Dendritic cell treated with granulocyte-macrophage colony-stimulating factor and Interleukin-4, amounts not matched to agents 40 ng/mL and 50 ng/mL, for 4 days (primary cell): ENCODE data around the gene ITPR2.
A peak's percentile ranks its signal among the peaks of the same experiment; 100 is the strongest.

Experiments used
- H3K27ac Mint-ChIP-seq: one replicate; pipeline ENCODE4 v1.8.0; 2022; ENCODE audit warnings: mild to moderate bottlenecking, mixed read lengths
- H3K27me3 Mint-ChIP-seq: one replicate; pipeline ENCODE4 v1.8.0; 2022; ENCODE audit warnings: mild to moderate bottlenecking, mixed read lengths
- H3K36me3 Mint-ChIP-seq: one replicate; pipeline ENCODE4 v1.8.0; 2022; ENCODE audit warnings: low read depth, mixed read lengths
- H3K4me1 Mint-ChIP-seq: one replicate; pipeline ENCODE4 v1.8.0; 2022; ENCODE audit warnings: low read depth, mixed read lengths
- H3K4me3 Mint-ChIP-seq: one replicate; pipeline ENCODE4 v1.8.0; 2022; ENCODE audit warnings: mild to moderate bottlenecking, moderate library complexity, mixed read lengths
- H3K9me3 Mint-ChIP-seq: one replicate; pipeline ENCODE4 v1.8.0; 2022; ENCODE audit warnings: mixed read lengths
- intact Hi-C: fragments of 100-400 bp; cut with micrococcal nuclease; formaldehyde crosslinking; loops from one replicate; pipeline ENCODE4 v1.15.0; 2022

The ITPR2 gene

DNA sequence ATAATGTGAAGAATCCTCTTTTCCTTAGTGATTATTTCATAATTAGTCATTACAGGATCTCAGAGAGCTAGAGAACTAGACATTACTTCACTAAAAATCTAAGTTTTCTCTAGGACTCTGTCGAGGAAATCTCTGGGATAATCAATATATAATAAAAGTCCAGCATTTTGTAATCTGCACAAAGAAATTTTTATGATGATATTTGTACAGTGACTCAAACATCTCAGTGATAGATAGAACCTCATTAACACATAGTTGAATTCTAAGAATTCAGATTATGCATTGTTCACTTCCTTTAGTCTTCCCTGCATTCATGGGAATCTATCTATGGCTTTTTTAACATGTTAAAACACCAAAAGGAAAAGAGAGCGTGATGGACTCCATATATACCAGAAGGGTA, 11.0 kb downstream of the ITPR2 start:
- intact Hi-C loops, result no loop called here
- Mint-ChIP-seq H3K36me3 (peaks cover 20% of the 10 kb centered on the region), H3K9me3 (no peaks in the 10 kb centered on the region), H3K4me1 (peaks cover 60% of the 10 kb centered on the region), H3K27me3 (no peaks in the 10 kb centered on the region), H3K27ac (peak overlapping the region; percentile 65), H3K4me3 (no peak overlapping the region)

DNA sequence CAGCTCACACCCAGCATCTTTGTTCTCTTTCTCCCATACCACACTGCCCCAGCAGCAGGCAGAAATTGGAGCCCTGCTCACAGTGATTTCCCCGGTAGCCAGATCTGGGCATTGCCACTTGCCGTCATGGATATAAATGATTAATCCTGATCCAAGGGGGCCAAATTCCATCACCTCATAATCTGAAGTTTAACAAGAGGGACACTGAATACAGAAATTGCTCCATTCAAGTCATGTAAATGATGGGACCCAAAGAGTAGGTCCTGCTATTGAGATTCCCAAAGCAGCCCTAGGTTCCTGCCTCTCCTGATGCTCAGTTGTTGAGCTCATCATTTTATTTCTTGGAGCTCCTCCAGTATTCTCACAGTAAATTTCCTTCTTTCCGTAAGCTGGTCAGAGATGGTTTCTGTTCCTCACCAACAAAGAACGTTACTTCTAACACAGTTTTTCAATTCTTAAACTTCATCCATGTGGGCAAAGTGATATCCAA, 11.7 kb downstream of the ITPR2 start:
- intact Hi-C loops, result no loop called here
- H3K9me3 Mint-ChIP-seq, result no peaks in the 10 kb centered on the region
- no peaks in the 10 kb centered on the region for H3K27me3 Mint-ChIP-seq
- peak overlapping the region; percentile 65 for H3K27ac Mint-ChIP-seq
- H3K36me3 Mint-ChIP-seq, result peaks cover 19% of the 10 kb centered on the region
- no peak overlapping the region for H3K4me3 Mint-ChIP-seq
- H3K4me1 Mint-ChIP-seq, result peaks cover 60% of the 10 kb centered on the region

DNA sequence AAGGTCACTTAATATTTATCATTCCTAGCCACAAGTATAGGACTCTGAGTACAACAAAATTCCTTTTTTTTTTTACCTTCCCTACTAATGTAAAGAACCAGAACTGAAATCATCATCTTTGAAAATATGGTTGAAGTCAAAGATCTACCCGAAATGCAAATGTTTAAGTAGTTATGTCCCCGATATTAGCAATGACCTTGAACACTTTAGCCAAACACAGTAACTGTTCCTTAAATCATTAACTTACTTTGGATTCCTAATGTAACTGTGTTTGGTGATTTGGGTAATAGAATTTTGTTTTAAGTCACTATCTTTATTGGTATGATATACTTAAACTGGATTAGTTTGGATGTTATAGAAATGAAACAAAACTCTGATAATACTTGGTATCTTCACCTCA, 14.4 kb downstream of the ITPR2 start:
- no peak overlapping the region for H3K4me3 Mint-ChIP-seq
- H3K27me3 Mint-ChIP-seq, result no peaks in the 10 kb centered on the region
- H3K27ac Mint-ChIP-seq, result no peak overlapping the region
- no peaks in the 10 kb centered on the region for H3K9me3 Mint-ChIP-seq
- peaks cover 46% of the 10 kb centered on the region for H3K4me1 Mint-ChIP-seq
- intact Hi-C loops, result no loop called here
- peaks cover 28% of the 10 kb centered on the region for H3K36me3 Mint-ChIP-seq

DNA sequence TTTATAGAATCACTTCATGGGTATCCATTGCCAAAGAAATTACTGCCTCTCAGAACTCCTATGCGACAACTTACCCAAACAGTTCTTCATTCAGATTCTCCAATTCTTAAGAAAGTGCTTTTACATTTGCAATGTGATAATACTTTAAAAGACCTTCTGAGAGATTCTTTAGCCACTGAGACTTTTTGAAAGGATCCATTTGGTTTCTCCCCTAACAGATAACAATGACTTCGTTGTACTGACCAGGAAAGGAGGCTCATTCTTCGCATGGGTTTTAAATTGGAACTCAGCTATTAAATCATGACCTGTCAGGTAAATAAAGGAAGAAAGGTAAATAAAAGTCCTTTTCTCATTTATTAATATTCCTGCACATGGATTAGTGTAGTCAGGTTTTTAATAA, 14.8 kb downstream of the ITPR2 start:
- no peaks in the 10 kb centered on the region for H3K9me3 Mint-ChIP-seq
- peaks cover 42% of the 10 kb centered on the region for H3K4me1 Mint-ChIP-seq
- H3K36me3 Mint-ChIP-seq, result peaks cover 32% of the 10 kb centered on the region
- H3K27ac Mint-ChIP-seq, result no peak overlapping the region
- intact Hi-C loops, result no loop called here
- H3K27me3 Mint-ChIP-seq, result no peaks in the 10 kb centered on the region
- no peak overlapping the region for H3K4me3 Mint-ChIP-seq

DNA sequence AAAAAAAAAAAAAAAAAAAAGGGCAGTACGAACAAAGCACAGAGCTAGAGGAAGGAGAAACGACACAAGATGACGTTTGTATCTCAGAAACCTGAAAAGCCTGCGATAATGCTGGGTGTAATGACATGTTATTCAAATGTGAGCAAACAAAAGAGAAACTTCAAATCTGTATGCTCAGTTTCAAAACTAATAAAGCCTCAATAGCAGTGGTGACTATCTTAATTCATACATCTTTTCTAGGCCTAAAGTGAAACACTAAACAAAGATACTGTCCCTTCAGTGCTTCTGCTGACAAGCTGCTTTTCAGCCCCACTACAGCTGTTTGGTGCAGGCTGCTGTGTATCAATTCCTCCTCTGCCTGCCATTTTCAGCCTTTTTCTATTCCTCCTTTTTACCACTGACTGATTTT, 15.8 kb downstream of the ITPR2 start:
- intact Hi-C loops, result no loop called here

DNA sequence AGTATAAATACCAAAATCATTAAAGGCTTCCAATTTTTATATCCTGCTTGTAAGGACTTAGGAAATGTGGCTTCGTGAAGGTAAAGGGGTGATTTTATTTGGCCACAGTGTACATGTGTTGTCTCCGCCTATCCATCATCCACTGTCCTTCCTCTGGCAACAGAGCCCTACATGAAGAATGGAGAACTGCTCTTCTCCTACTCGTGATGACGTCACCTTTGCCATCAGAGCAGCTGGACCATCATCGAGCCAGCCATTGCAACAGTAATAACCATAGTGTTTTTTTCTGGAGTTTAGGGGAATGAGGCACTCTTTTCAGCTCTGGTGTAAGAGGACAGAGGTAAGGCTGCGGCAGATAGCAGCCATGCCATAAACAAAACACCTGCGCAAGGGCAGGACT, 19.2 kb downstream of the ITPR2 start:
- Mint-ChIP-seq H3K4me1 (peaks cover 31% of the 10 kb centered on the region), H3K27me3 (no peaks in the 10 kb centered on the region), H3K27ac (no peak overlapping the region), H3K9me3 (no peaks in the 10 kb centered on the region), H3K36me3 (peaks cover 67% of the 10 kb centered on the region), H3K4me3 (no peak overlapping the region)
- intact Hi-C loops, result loop anchor here (2.0 kb wide), 1 partner anchor 15 kb away; no protein-coding TSS in a partner anchor

More for the DNA sequence above, 15.8 kb downstream of the ITPR2 start:
- Mint-ChIP-seq H3K4me3 (no peak overlapping the region), H3K27ac (peak overlapping the region; percentile 61), H3K9me3 (no peaks in the 10 kb centered on the region), H3K36me3 (peaks cover 39% of the 10 kb centered on the region), H3K27me3 (no peaks in the 10 kb centered on the region), H3K4me1 (peaks cover 34% of the 10 kb centered on the region)

DNA sequence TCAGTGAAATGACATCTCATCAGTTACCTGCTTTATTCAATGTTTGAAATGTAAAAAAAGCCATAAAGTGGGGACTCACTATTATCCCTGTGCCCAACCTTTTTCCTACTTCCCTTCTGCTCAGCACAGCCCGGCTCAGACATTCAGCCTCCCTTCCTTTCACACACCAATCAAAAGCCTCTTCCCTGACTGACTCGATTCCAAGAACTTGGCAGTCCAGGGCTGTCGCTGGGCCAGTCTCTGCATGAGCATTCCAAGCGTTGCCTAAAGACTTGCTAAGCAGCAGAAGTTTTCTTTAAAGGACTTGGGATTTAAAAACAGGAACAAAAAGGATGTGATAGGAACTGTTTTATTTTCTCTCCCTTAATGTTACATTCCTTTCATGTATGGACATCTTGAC, 22.7 kb downstream of the ITPR2 start:
- intact Hi-C loops, result no loop called here
- H3K9me3 Mint-ChIP-seq, result no peaks in the 10 kb centered on the region
- H3K36me3 Mint-ChIP-seq, result peaks cover 64% of the 10 kb centered on the region
- no peak overlapping the region for H3K4me3 Mint-ChIP-seq
- H3K4me1 Mint-ChIP-seq, result peaks cover 36% of the 10 kb centered on the region
- H3K27ac Mint-ChIP-seq, result peak overlapping the region; percentile 50
- H3K27me3 Mint-ChIP-seq, result no peaks in the 10 kb centered on the region

DNA sequence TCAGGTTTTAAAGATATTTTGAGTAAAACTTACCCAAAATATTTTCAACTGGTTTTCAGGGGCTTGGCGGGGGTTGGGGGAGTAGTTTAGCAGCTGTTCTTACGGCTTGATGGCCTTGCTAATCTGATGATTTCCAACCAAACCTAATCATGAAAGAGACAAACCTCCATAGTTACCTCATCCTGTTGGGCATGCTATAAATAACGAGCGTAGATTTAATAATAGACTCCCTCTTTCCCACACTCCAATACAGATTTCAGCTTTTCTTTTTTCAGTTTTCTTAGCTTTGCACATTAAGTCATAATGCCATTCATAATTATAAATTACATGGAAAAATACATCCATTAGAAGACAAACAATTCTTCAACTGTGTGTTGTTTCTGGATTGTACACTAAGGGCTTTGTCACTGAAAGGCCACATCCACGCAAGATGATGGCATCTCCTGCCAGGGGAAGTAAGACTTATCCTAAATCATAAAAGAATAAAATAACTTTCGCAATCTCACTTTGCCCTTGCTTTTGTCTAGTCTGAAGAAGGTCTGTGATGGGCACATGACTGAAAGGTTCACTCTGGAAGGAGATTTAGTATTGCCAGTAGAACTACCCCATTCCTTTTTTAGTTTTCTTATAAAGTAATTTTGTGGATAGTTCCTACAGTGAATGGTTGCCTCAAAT, 23.2 kb downstream of the ITPR2 start:
- intact Hi-C loops, result no loop called here
- H3K36me3 Mint-ChIP-seq, result peaks cover 59% of the 10 kb centered on the region
- H3K9me3 Mint-ChIP-seq, result no peaks in the 10 kb centered on the region
- H3K4me1 Mint-ChIP-seq, result peaks cover 37% of the 10 kb centered on the region
- no peak overlapping the region for H3K4me3 Mint-ChIP-seq
- H3K27me3 Mint-ChIP-seq, result no peaks in the 10 kb centered on the region
- H3K27ac Mint-ChIP-seq, result peak overlapping the region; percentile 50

DNA sequence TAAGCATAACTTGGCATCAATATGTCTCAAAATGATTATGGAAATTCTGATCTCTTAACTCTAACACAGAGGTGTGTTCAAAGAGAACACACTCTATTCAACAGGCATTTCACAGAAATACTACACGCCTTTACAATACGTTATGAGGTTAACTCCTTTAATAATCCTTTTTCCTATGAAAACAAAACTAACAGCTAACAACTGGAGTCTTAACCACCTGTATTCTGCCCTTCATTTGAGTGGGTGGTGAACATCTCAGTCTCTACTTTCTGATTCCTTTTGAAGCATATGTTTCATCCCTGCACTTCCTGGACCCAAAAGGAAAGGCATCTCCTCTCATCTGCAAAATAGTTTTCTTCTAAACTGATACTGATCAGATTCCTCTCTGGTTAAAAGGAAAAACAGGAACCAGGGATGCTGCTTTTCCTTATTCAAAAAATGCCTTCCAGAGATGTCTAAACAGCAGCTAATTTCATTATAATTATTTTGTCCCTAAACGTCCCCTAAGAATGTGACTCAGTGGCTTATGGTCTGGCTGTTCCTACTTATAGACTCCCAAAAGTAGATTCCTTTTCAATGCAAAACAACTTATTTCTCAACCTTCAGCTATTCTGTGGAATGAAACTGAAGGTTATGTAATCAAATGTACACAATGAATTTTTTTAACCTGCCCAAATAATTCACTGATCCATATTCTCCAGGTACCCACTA, 24.1 kb downstream of the ITPR2 start:
- H3K27ac Mint-ChIP-seq, result peak overlapping the region; percentile 25
- peaks cover 37% of the 10 kb centered on the region for H3K4me1 Mint-ChIP-seq
- peaks cover 55% of the 10 kb centered on the region for H3K36me3 Mint-ChIP-seq
- H3K9me3 Mint-ChIP-seq, result no peaks in the 10 kb centered on the region
- no peaks in the 10 kb centered on the region for H3K27me3 Mint-ChIP-seq
- H3K4me3 Mint-ChIP-seq, result no peak overlapping the region
- intact Hi-C loops, result no loop called here

DNA sequence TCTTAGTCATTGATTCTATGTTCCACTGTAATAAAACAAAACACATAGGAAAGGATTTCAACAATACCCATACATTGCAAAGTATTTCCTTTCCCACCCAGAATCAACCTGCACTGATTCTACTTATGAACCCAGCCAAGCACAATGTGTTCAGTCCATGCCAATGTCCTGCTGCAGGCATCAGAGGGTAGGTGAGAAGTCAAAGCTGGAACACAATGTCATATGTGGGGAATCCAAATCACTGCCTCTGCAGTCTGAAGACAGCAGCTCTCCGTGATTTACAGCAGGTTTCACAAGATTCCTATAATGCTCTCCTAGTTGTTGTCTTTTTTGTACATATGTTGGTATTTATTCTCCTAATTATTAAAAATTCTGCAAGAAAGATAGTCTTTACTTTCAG, 25.7 kb downstream of the ITPR2 start:
- Mint-ChIP-seq H3K36me3 (peaks cover 43% of the 10 kb centered on the region), H3K27me3 (no peaks in the 10 kb centered on the region), H3K9me3 (no peaks in the 10 kb centered on the region), H3K27ac (no peak overlapping the region), H3K4me3 (no peak overlapping the region), H3K4me1 (peaks cover 48% of the 10 kb centered on the region)
- intact Hi-C loops, result no loop called here

DNA sequence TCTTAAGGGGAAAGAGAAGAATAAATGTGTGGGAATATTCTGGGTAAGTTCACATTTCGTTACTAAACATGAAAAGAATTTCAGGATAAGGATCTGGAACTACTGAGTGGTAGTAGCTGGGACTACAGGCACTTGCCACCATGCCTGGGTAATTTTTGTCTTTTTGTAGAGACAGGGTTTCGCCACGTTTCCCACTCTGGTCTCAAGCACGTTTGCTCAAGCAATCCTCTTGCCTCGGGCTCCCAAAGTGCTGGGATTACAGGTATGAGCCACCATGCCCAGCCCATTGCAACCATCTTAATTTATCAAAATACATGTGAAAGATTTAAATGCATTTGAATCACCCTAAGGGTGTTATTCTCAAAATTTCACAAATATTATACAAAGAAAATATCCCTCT, 26.4 kb downstream of the ITPR2 start:
- intact Hi-C loops, result no loop called here
- Mint-ChIP-seq H3K27ac (no peak overlapping the region), H3K36me3 (peaks cover 37% of the 10 kb centered on the region), H3K4me3 (no peak overlapping the region), H3K27me3 (no peaks in the 10 kb centered on the region), H3K4me1 (peaks cover 48% of the 10 kb centered on the region), H3K9me3 (no peaks in the 10 kb centered on the region)

DNA sequence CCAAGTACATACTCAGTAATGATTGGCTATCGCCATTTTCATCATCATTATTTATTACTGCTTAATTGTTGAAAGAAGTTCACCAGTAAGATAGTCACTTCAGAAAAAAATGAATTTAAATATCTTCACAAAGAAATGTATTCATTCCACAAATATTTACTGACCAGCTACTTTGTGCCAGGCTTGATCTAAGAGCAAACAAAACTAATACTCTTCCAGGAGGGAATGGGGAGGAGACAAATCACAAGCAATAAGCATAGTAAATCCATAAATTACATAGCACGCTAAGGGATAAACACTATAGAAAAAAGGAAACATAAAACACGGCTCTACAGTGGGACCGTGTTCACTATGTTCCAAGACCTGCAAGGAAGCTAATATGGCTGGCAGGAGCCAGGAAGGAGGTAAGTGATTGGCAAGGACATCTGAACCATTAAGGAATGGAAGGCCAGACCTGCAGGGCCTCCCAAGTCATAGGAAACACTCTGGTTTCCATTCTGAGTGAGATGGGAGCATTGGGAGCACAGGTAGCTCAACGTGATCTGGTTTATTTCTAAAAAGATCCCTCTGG, 27.5 kb downstream of the ITPR2 start:
- peaks cover 57% of the 10 kb centered on the region for H3K4me1 Mint-ChIP-seq
- H3K27ac Mint-ChIP-seq, result no peak overlapping the region
- H3K27me3 Mint-ChIP-seq, result no peaks in the 10 kb centered on the region
- H3K4me3 Mint-ChIP-seq, result no peak overlapping the region
- intact Hi-C loops, result no loop called here
- no peaks in the 10 kb centered on the region for H3K9me3 Mint-ChIP-seq
- H3K36me3 Mint-ChIP-seq, result peaks cover 41% of the 10 kb centered on the region

DNA sequence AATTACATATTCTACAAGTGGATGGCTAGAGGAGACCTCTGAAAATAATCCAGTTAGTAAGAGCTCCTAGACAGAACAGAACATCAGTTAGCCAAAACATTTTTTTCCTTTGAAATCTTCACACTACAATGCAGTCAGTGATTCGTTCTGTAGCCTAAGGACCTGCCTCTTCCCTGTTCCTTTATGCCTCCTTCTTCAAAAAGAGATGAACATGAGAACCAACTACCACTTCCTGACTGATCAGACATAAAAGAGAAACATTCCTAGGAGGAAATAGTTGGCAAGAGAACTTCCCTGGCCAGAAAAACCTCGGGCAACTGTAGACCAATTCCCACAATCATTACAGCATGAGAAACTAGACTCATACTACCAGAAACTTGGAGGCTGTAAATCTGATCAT, 29.4 kb downstream of the ITPR2 start:
- Mint-ChIP-seq H3K27me3 (no peaks in the 10 kb centered on the region), H3K36me3 (peaks cover 28% of the 10 kb centered on the region), H3K27ac (peak overlapping the region; percentile 60), H3K4me1 (peaks cover 53% of the 10 kb centered on the region), H3K9me3 (no peaks in the 10 kb centered on the region), H3K4me3 (no peak overlapping the region)
- intact Hi-C loops, result no loop called here

DNA sequence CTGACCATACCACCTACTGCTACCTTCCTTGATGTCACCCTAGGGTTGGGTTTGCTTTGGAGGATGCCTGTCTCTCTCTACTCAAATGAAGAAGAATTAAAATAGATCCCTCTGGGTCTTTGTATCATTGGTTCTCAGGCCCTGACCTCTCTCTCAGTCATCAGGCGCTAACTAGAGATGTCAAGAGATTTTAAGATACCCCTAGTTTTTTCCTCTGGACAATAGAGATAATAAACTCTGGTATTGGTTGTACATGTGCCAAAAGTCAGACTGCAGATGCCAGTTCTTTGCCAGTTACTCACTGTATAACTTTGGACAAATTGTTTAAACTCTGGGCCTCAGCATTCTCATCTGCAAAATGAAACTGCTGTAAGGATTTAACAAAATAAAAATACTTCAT, 31.5 kb downstream of the ITPR2 start:
- H3K27ac Mint-ChIP-seq, result no peak overlapping the region
- H3K4me1 Mint-ChIP-seq, result peaks cover 57% of the 10 kb centered on the region
- H3K36me3 Mint-ChIP-seq, result peaks cover 23% of the 10 kb centered on the region
- H3K4me3 Mint-ChIP-seq, result no peak overlapping the region
- H3K27me3 Mint-ChIP-seq, result no peaks in the 10 kb centered on the region
- no peaks in the 10 kb centered on the region for H3K9me3 Mint-ChIP-seq
- intact Hi-C loops, result no loop called here
